Upper lobe of left lung (tissue), 6 donors: ENCODE data around the gene SIL1. TPM values are rescaled to one million over a fixed set of nuclear protein-coding genes. Genes with fewer than 3 reads are reported as not detected.

ENCODE experiments used
- ATAC-seq, 2 donors: fragments of 200-7000 bp; cut with Tn5 transposase; one replicate each; pipeline ENCODE4 v1.9.1; 2022; ENCODE audit warnings: mild to moderate bottlenecking in 2 of 2, moderate library complexity in 2 of 2; ENCODE audit not compliant: low FRiP score in 2 of 2
- DNase-seq, 2 donors: peaks; one replicate each; pipeline ENCODE4 v3.0.0-alpha.2; 2019 to 2020
- H3K27ac ChIP-seq, 4 donors: fragments of 200-600 bp; sonication (generic); one replicate each; pipeline ENCODE4 v1.5.1; 2016 to 2019
- H3K27me3 ChIP-seq, 4 donors: fragments of 200-600 bp; sonication (generic); one replicate each; pipeline ENCODE4 v1.5.1; 2017 to 2019
- H3K36me3 ChIP-seq, 4 donors: fragments of 200-600 bp; sonication (generic); one replicate each; pipeline ENCODE4 v1.5.1; 2016 to 2019
- H3K4me1 ChIP-seq, 4 donors: fragments of 200-600 bp; sonication (generic); one replicate each; pipeline ENCODE4 v1.5.1; 2018 to 2019
- H3K4me3 ChIP-seq, 4 donors: fragments of 200-600 bp; sonication (generic); one replicate each; pipeline ENCODE4 v1.5.1; 2017 to 2019; ENCODE audit warnings: mild to moderate bottlenecking in 2 of 4, moderate library complexity in 1 of 4
- H3K9me3 ChIP-seq, 4 donors: fragments of 200-600 bp; sonication (generic); one replicate each; pipeline ENCODE4 v1.5.1; 2018 to 2019
- EP300 ChIP-seq, 4 donors: sonication (generic); formaldehyde crosslinking; IDR thresholded peaks; one replicate each; pipeline ENCODE4 v1.5.1; 2017; ENCODE audit warnings: antibody characterized with exemption in 4 of 4, control low read depth in 2 of 4
- POLR2A ChIP-seq, 4 donors: fragments of 450-650 bp; IDR thresholded peaks; one replicate each; pipeline ENCODE4 v1.5.1; 2016 to 2017; ENCODE audit warnings: antibody characterized with exemption in 4 of 4, mild to moderate bottlenecking in 2 of 4
- POLR2AphosphoS5 ChIP-seq, 2 donors: sonication (generic); formaldehyde crosslinking; IDR thresholded peaks; one replicate each; pipeline ENCODE4 v1.5.1; 2017; ENCODE audit warnings: antibody characterized with exemption in 2 of 2
- WGBS, 2 donors: methylation state at CpG; one replicate each; pipeline ENCODE4 v1.1.5; 2017 to 2018; 5-methylcytosine and 5-hydroxymethylcytosine counted together
- total RNA-seq, 6 donors: library from RNA; depleted of rRNA in 4 of 6; stranded (reverse); fragments of >200 nt in 4 of 6; gene quantifications; one replicate each; pipeline versions ENCODE4 v1.1.0 to v1.2.1, GENCODE V29; 2016 to 2021
- TF ChIP-seq, protein P1 (sequence below), 6 experiments: fragments of 450-650 bp in 4 of 6; fragments of 200-600 bp in 2 of 6; sonication (generic) in 2 of 6; IDR thresholded peaks; one replicate each; pipeline ENCODE4 v1.5.1; 2016 to 2019; ENCODE audit warnings: antibody characterized with exemption in 6 of 6
- donor health status: DM: no; HTN: no; CAD: no; lungs with moderate emphysema.
- donor health status: DM: no; HTN: yes; CAD: no; lungs with severe emphysema.

The SIL1 gene
- total RNA-seq, 6 donors from 2014 or later = 30.2 to 83.8 (median 51.2) TPM

DNA sequence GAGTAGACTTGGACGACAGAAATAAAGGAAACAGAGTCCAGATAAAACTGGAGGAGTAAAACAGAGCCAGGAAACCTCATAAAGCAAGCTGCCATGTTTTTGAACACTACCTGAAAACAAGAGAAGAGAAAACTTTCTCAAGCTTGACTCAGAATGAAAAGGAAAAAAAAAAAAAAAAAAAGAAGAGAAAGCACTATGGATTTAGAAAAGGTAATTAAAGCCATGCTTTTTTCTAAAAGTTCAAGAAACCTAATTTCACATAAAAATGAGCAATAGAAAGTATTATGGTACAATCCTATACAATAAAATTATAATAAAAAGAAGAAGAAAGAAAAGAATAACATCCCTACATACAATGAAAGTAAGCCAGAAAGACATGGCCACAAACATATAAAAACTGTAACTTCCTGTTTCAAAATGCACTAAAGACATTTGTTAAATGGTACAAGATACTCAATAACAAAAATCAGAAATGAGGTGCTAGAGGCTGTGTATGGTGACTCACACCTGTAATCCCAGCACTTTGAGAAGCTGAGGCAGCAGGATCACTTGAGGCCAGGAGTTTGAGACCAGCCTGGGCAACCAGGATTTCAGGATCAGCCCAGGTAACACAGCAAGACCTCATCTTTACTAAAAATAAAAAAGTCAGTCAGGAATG lies 129.5 kb downstream of the SIL1 start:
- TF ChIP-seq POLR2AphosphoS5 (IDR thresholded peaks at IDR 0.05) = no peak
- Histone ChIP-seq H3K4me1 (peaks cover 3 to 17% (median 11%) of the 10 kb centered on the region in 4 donors), H3K36me3 (no peaks in the 10 kb centered on the region), H3K27me3 (no peaks in the 10 kb centered on the region), H3K9me3 (no peaks in the 10 kb centered on the region), H3K27ac (no peak overlapping the region), H3K4me3 (no peak overlapping the region)
- WGBS, 2 donors = 43 to 52% methylated on average over 1 of the region's 1 CpG
- ATAC-seq (no peak), DNase-seq (no peak)

DNA sequence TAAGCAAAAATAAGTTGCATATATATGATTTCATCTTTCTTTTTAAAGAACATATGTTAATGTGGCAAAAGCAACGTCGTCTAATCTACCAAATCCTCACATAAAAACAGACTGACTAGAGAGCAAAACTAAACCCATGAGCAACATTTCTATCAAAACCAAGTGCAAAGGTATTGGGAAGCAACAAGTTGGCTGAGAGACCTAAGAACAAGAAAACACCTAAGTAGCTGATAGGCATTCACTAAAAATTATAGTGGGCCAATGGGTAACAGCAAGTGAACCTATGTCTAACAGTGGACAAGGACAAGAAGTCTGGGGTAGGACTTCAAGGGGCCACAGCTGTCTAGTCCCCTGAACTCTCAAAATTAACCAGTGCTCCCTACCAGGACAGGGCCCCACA lies 130.1 kb downstream of the SIL1 start:
- Histone ChIP-seq H3K27ac (no peak overlapping the region), H3K4me3 (no peak overlapping the region), H3K36me3 (no peaks in the 10 kb centered on the region), H3K27me3 (no peaks in the 10 kb centered on the region), H3K9me3 (no peaks in the 10 kb centered on the region), H3K4me1 (peaks cover 3 to 22% (median 11%) of the 10 kb centered on the region in 4 donors)
- no peak for DNase-seq
- TF ChIP-seq, protein P1, sequence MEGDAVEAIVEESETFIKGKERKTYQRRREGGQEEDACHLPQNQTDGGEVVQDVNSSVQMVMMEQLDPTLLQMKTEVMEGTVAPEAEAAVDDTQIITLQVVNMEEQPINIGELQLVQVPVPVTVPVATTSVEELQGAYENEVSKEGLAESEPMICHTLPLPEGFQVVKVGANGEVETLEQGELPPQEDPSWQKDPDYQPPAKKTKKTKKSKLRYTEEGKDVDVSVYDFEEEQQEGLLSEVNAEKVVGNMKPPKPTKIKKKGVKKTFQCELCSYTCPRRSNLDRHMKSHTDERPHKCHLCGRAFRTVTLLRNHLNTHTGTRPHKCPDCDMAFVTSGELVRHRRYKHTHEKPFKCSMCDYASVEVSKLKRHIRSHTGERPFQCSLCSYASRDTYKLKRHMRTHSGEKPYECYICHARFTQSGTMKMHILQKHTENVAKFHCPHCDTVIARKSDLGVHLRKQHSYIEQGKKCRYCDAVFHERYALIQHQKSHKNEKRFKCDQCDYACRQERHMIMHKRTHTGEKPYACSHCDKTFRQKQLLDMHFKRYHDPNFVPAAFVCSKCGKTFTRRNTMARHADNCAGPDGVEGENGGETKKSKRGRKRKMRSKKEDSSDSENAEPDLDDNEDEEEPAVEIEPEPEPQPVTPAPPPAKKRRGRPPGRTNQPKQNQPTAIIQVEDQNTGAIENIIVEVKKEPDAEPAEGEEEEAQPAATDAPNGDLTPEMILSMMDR (IDR thresholded peaks at IDR 0.05) = no peak
- TF ChIP-seq POLR2AphosphoS5 (IDR thresholded peaks at IDR 0.05) (no peak), POLR2A (IDR thresholded peaks at IDR 0.05) (no peak), EP300 (IDR thresholded peaks at IDR 0.05) (no peak)
- WGBS, 2 donors = 95 to 97% methylated on average over 2 of the region's 2 CpGs
- no peak for ATAC-seq

DNA sequence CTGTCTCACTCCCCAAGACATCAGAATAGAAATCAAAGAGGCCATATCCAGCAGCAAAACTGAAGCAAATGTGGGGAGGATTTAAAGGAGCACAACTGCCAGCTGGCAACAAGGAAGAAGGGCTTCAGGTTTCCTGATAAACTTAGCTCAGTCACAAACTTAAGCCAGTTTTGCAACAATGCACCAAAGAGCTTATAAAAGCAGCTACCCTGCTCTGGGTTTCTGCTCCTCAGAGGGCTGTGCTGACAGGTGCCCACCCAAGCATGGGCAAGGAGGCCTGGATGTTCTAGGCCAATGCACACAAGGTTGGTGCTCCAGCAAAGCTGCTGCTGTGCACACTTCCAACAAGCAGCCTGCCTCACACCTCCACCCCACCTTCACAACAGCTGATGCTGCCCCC lies 132.9 kb downstream of the SIL1 start:
- ATAC-seq = no peak
- H3K9me3 ChIP-seq = no peaks in the 10 kb centered on the region
- peak overlapping the region in 1 of 4 donors; percentile 26 for H3K27ac ChIP-seq
- TF ChIP-seq POLR2A (IDR thresholded peaks at IDR 0.05) = no peak
- TF ChIP-seq, protein P1 (IDR thresholded peaks at IDR 0.05) = no peak
- TF ChIP-seq POLR2AphosphoS5 (IDR thresholded peaks at IDR 0.05) = no peak
- TF ChIP-seq EP300 (IDR thresholded peaks at IDR 0.05) = no peak
- H3K4me1 ChIP-seq = peaks cover 14 to 46% (median 24%) of the 10 kb centered on the region in 4 donors
- DNase-seq = no peak
- no peaks in the 10 kb centered on the region for H3K27me3 ChIP-seq
- H3K4me3 ChIP-seq = no peak overlapping the region
- no peaks in the 10 kb centered on the region for H3K36me3 ChIP-seq

DNA sequence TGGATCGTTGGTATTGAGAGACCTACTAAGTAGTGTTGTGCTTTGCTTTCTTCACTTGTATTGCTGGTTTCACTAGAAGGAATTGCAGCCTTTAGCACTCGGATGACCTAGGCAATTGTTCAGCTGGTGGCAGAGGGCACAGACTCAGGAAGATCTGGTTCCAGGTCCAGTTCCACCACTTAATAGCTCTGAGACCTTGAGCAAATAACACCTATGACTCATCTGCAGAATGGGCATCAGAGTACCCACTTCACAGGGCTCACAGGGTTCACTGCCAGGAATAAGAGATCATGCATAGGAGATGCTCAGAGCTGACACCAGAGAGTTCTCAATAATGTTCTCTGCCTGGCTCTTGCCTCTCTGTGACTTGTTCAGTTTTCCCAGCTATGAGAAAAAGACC lies 133.6 kb downstream of the SIL1 start:
- TF ChIP-seq EP300 (IDR thresholded peaks at IDR 0.05) (peak in 1 of 4 donors; percentile 79), POLR2AphosphoS5 (IDR thresholded peaks at IDR 0.05) (peak in 1 of 2 donors; percentile 34)
- TF ChIP-seq, protein P1 (IDR thresholded peaks at IDR 0.05) = no peak
- H3K36me3 ChIP-seq = no peaks in the 10 kb centered on the region
- no peaks in the 10 kb centered on the region for H3K27me3 ChIP-seq
- DNase-seq = peak in 1 of 2 donors; percentile 72
- peak; percentile 49 to 80 for ATAC-seq
- H3K4me3 ChIP-seq = no peak overlapping the region
- H3K9me3 ChIP-seq = no peaks in the 10 kb centered on the region
- peak overlapping the region in 1 of 4 donors; percentile 45 for H3K27ac ChIP-seq
- peaks cover 14 to 46% (median 24%) of the 10 kb centered on the region in 4 donors for H3K4me1 ChIP-seq
- WGBS, 2 donors = 67 to 79% methylated on average over 2 of the region's 2 CpGs

DNA sequence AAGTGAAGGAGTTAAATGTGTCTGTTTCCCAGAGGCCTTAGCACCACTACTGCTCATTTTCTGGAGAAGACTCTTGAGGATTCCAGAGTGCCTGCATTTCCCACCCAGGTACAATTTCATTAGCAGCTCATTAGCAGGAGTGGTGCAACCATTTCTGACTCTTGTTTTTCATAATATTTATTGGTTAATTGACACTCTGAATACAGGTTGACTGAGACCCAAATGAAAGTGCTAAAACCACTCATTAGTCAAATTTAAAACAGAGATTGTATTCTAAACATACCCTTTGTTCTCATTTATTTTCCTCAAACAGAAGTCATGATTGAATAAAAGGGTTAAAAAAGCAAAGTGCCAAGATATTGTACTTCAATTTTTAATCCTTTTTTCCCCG lies 134.5 kb downstream of the SIL1 start:
- no peak overlapping the region for H3K27ac ChIP-seq
- H3K4me1 ChIP-seq = peaks cover 14 to 46% (median 24%) of the 10 kb centered on the region in 4 donors
- ATAC-seq = no peak
- TF ChIP-seq POLR2A (IDR thresholded peaks at IDR 0.05) = no peak
- TF ChIP-seq, protein P1 (IDR thresholded peaks at IDR 0.05) = no peak
- no peak for TF ChIP-seq EP300 (IDR thresholded peaks at IDR 0.05)
- TF ChIP-seq POLR2AphosphoS5 (IDR thresholded peaks at IDR 0.05) = no peak
- no peak for DNase-seq
- no peaks in the 10 kb centered on the region for H3K27me3 ChIP-seq
- 72 to 79% methylated on average over 1 of the region's 1 CpG for WGBS, 2 donors
- H3K9me3 ChIP-seq = no peaks in the 10 kb centered on the region
- H3K4me3 ChIP-seq = no peak overlapping the region
- no peaks in the 10 kb centered on the region for H3K36me3 ChIP-seq
